H1 (cell line): Measurements from ENCODE around the gene WDR1. TPM values are rescaled to one million over a fixed set of nuclear protein-coding genes. Genes with fewer than 3 reads are reported as not detected.

Experiments
- ASH2L ChIP-seq: fragments of 200-600, 300-600 bp; sonication (generic); IDR thresholded peaks from one replicate; pipeline ENCODE4 v1.7.1; 2017; ENCODE audit warnings: low read length
- BACH1 ChIP-seq: IDR thresholded peaks from 2 replicates; pipeline ENCODE4 v1.6.1; 2012; ENCODE audit warnings: low read length, improper control_type of control experiment
- CBX5 ChIP-seq: fragments of 300-800, 300-1000 bp; sonication (generic); IDR thresholded peaks from 2 replicates; pipeline ENCODE4 v1.7.1; 2016; ENCODE audit warnings: antibody characterized with exemption, low read length, low read depth
- CHD1 ChIP-seq: IDR thresholded peaks from 2 replicates; pipeline ENCODE4 v1.6.1; 2012; ENCODE audit warnings: low read depth, low read length, improper control_type of control experiment
- CREB1 ChIP-seq: IDR thresholded peaks from 2 replicates; pipeline ENCODE4 v1.6.1; 2012; ENCODE audit warnings: inconsistent platforms
- EP300 ChIP-seq, 2 experiments: IDR thresholded peaks; 1 replicate in 1 of 2; 2 replicates in 1 of 2; pipeline ENCODE4 v1.6.1; 2011 to 2012; ENCODE audit warnings: low read depth in 2 of 2, low read length in 2 of 2, mild to moderate bottlenecking in 2 of 2, borderline replicate concordance in 1 of 2, inconsistent platforms in 1 of 2, moderate library complexity in 1 of 2
- FOSL1 ChIP-seq: IDR thresholded peaks from 2 replicates; pipeline ENCODE4 v1.6.1; 2011; ENCODE audit warnings: mild to moderate bottlenecking, low read depth, low read length, moderate library complexity; ENCODE audit not compliant: insufficient read depth
- GTF2F1 ChIP-seq: IDR thresholded peaks from 2 replicates; pipeline ENCODE4 v1.6.1; 2012; ENCODE audit warnings: low read depth, low read length, improper control_type of control experiment, borderline replicate concordance
- JUN ChIP-seq: IDR thresholded peaks from 2 replicates; pipeline ENCODE4 v1.6.1; 2011; ENCODE audit warnings: low read depth, mild to moderate bottlenecking, improper control_type of control experiment, low read length
- JUND ChIP-seq: IDR thresholded peaks from 2 replicates; pipeline ENCODE4 v1.6.1; 2011; ENCODE audit warnings: mild to moderate bottlenecking, improper control_type of control experiment, low read length
- MAFK ChIP-seq: IDR thresholded peaks from 2 replicates; pipeline ENCODE4 v1.6.1; 2012; ENCODE audit warnings: low read depth, mild to moderate bottlenecking, improper control_type of control experiment, low read length
- MAX ChIP-seq: IDR thresholded peaks from 2 replicates; pipeline ENCODE4 v1.6.1; 2012; ENCODE audit warnings: inconsistent platforms
- NRF1 ChIP-seq: IDR thresholded peaks from 2 replicates; pipeline ENCODE4 v1.6.1; 2011; ENCODE audit warnings: mild to moderate bottlenecking, low read depth, low read length, improper control_type of control experiment
- PHF8 ChIP-seq: fragments of 200-600 bp; sonication (generic); conservative IDR thresholded peaks from 2 replicates; pipeline ENCODE4 v1.7.1; 2012; ENCODE audit warnings: low read depth, mild to moderate bottlenecking, inconsistent platforms, low read length, moderate library complexity
- POLR2A ChIP-seq, 2 experiments: IDR thresholded peaks; 1 replicate in 1 of 2; 2 replicates in 1 of 2; pipeline ENCODE4 v1.6.1; 2011; ENCODE audit warnings: low read depth in 2 of 2, low read length in 2 of 2, mild to moderate bottlenecking in 2 of 2; ENCODE audit errors: control extremely low read depth in 1 of 2
- POLR2AphosphoS5 ChIP-seq: IDR thresholded peaks from 2 replicates; pipeline ENCODE4 v1.6.1; 2011; ENCODE audit warnings: low read depth, low read length
- POU5F1 ChIP-seq: IDR thresholded peaks from 2 replicates; pipeline ENCODE4 v1.6.1; 2011; ENCODE audit warnings: low read depth, mild to moderate bottlenecking, low read length, moderate library complexity
- SIN3A ChIP-seq, 2 experiments: IDR thresholded peaks in 1 of 2; conservative IDR thresholded peaks in 1 of 2; 2 replicates each; pipeline ENCODE4 v1.6.1; 2011 to 2012; ENCODE audit warnings: low read length in 2 of 2, improper control_type of control experiment in 1 of 2, low read depth in 1 of 2, mild to moderate bottlenecking in 1 of 2
- SIX5 ChIP-seq: IDR thresholded peaks from 2 replicates; pipeline ENCODE4 v1.6.1; 2011; ENCODE audit warnings: mild to moderate bottlenecking, low read depth, low read length
- SP2 ChIP-seq: IDR thresholded peaks from 2 replicates; pipeline ENCODE4 v1.6.1; 2012; ENCODE audit warnings: mild to moderate bottlenecking, low read length, inconsistent platforms
- SRF ChIP-seq: IDR thresholded peaks from 2 replicates; pipeline ENCODE4 v1.6.1; 2011; ENCODE audit warnings: mild to moderate bottlenecking, low read depth, low read length, moderate library complexity
- SUZ12 ChIP-seq: fragments of 200-600 bp; sonication (generic); IDR thresholded peaks from 2 replicates; pipeline ENCODE4 v1.6.1; 2012; ENCODE audit warnings: mild to moderate bottlenecking, inconsistent platforms, low read length, moderate library complexity, mixed read lengths
- TAF1 ChIP-seq: IDR thresholded peaks from 2 replicates; pipeline ENCODE4 v1.6.1; 2011; ENCODE audit warnings: mild to moderate bottlenecking, low read depth, low read length
- TBP ChIP-seq: IDR thresholded peaks from 2 replicates; pipeline ENCODE4 v1.6.1; 2011; ENCODE audit warnings: low read depth, low read length, improper control_type of control experiment
- TCF12 ChIP-seq: IDR thresholded peaks from 2 replicates; pipeline ENCODE4 v1.6.1; 2011; ENCODE audit warnings: low read depth, mild to moderate bottlenecking, low read length
- TEAD4 ChIP-seq: IDR thresholded peaks from 2 replicates; pipeline ENCODE4 v1.6.1; 2012; ENCODE audit warnings: low read depth, low read length, inconsistent platforms, mixed read lengths
- YY1 ChIP-seq: IDR thresholded peaks from 2 replicates; pipeline ENCODE4 v1.6.1; 2011; ENCODE audit warnings: low read depth, mild to moderate bottlenecking, low read length
- polyA plus RNA-seq, 7 experiments: library from polyadenylated mRNA; depleted of rRNA in 3 of 7; stranded (reverse) in 5 of 7; unstranded in 2 of 7; fragments of >200 nt in 5 of 7; fragments of 200-250 nt in 2 of 7; gene quantifications; 1 replicate in 5 of 7; 2 replicates in 1 of 7; 4 replicates in 1 of 7; pipeline versions ENCODE4 v1.2.1 to v1.2.3, GENCODE V29; 2011 to 2013; ENCODE audit warnings: missing spikeins in 2 of 7, mixed read lengths in 2 of 7
- total RNA-seq: library from RNA; stranded (reverse); fragmentation: NEBNext Ultra II Directional; extraction: Animal tissue kit (Norgen Biotek cat#: 25700); gene quantifications from 2 replicates; pipeline ENCODE4 v1.2.1, GENCODE V29; 2021

WDR1 gene
- total and polyA plus RNA-seq, 2 of the 8 experiments (the other 6 are each of a cell fraction or from before 2014, with no cell fraction given): 315 to 377 TPM

DNA sequence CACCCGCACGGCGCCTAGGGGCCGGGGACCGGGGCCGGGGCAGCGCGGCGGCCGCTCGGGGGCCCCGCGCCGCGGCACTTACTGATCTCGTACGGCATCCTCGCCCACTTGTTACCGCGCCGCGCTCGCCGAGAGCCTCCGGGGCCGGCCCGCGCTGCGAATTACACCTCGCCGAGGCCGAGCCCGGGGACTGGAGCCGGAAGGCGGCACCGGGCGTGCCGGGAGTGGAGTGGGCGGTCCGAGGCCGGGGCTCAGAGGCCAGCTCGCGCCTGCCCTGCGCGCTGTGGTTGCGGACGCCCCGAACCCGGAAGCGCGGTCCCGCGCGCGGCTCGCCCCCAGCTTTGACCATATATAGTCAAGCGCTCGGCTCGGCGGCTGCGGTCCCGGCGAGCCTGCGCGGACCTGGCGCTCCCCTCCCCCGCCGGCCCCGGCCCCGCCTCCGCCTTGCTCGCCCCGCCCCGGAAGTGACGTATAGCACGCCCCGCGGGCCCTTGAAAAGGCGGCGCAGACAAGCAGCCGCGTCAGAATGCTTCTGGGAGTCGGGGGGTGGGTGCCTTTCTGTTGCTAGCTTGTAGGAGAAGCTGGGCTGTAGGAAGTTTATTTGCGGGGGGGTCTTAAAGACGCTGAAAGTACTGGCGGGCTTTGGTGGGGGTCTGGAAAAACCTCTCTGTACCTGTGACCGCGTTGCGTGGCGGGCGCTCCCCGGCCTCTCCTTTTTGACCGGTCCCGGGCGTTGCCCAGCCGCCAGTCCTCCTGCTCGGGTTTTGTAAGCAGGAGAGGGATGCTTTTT lies at the start of gene WDR1 (continued):
- peak in 1 of 2 experiments; percentile 88; a peak in 1 of 3 replicates for TF ChIP-seq POLR2A (IDR thresholded peaks at IDR 0.05; ENCODE audit: control extremely low read depth in 1 of 2, low read depth in 2 of 2, low read length in 2 of 2)
- TF ChIP-seq SIX5: no peak
- TF ChIP-seq YY1: no peak
- TF ChIP-seq TEAD4: no peak
- no peak for TF ChIP-seq POU5F1
- TF ChIP-seq PHF8: peak; percentile 83
- TF ChIP-seq JUN: no peak
- TF ChIP-seq JUND: no peak
- TF ChIP-seq TCF12: no peak
- TF ChIP-seq ASH2L: peak; percentile 35
- peak; percentile 99 for TF ChIP-seq SRF
- peak; percentile 98 for TF ChIP-seq TAF1
- no peak for TF ChIP-seq MAFK
- peak; percentile 87 for TF ChIP-seq CREB1
- TF ChIP-seq GTF2F1: peak; percentile 73
- peak in 1 of 2 experiments; percentile 13; a peak in 1 of 3 replicates for TF ChIP-seq EP300 (IDR thresholded peaks at IDR 0.05; ENCODE audit: borderline replicate concordance in 1 of 2, low read depth in 2 of 2, low read length in 2 of 2)
- TF ChIP-seq CBX5: no peak
- TF ChIP-seq MAX: no peak
- peak; percentile 25; the same call in 1 of the 2 replicates for TF ChIP-seq NRF1
- TF ChIP-seq CHD1: no peak
- TF ChIP-seq POLR2AphosphoS5: peak; percentile 89
- no peak for TF ChIP-seq SUZ12
- TF ChIP-seq SP2: no peak
- TF ChIP-seq FOSL1: no peak
- TF ChIP-seq BACH1: peak; percentile 35; the same call in 1 of the 2 replicates
- TF ChIP-seq SIN3A (conservative IDR thresholded peaks at IDR 0.05 in 1 of 2, IDR thresholded peaks at IDR 0.05 in 1 of 2; ENCODE audit: low read depth in 1 of 2, low read length in 2 of 2): peak in 1 of 2 experiments; percentile 51; a peak in 1 of 4 replicates
- peak; percentile 96 for TF ChIP-seq TBP
- TF ChIP-seq, all 59 proteins: peak for 14
